H1 (cell line): ENCODE measurements around the gene ERICH2.

Experiments
- CHD2 ChIP-seq: IDR thresholded peaks from 2 replicates; pipeline ENCODE4 v1.6.1; 2012; ENCODE audit warnings: low read length, improper control_type of control experiment
- EZH2 ChIP-seq: fragments of 200-600 bp; sonication (generic); IDR thresholded peaks from 2 replicates; pipeline ENCODE4 v1.7.1; 2012; ENCODE audit warnings: low read depth, mild to moderate bottlenecking, moderate library complexity, low read length, inconsistent platforms; ENCODE audit not compliant: severe bottlenecking
- GABPA ChIP-seq: IDR thresholded peaks from 2 replicates; pipeline ENCODE4 v1.6.1; 2011; ENCODE audit warnings: mild to moderate bottlenecking, low read length, moderate library complexity, borderline replicate concordance; ENCODE audit not compliant: insufficient read depth
- MAFK ChIP-seq: IDR thresholded peaks from 2 replicates; pipeline ENCODE4 v1.6.1; 2012; ENCODE audit warnings: low read depth, mild to moderate bottlenecking, improper control_type of control experiment, low read length
- POLR2A ChIP-seq, 2 experiments: IDR thresholded peaks; 1 replicate in 1 of 2; 2 replicates in 1 of 2; pipeline ENCODE4 v1.6.1; 2011; ENCODE audit warnings: low read depth in 2 of 2, low read length in 2 of 2, mild to moderate bottlenecking in 2 of 2; ENCODE audit errors: control extremely low read depth in 1 of 2
- POLR2AphosphoS5 ChIP-seq: IDR thresholded peaks from 2 replicates; pipeline ENCODE4 v1.6.1; 2011; ENCODE audit warnings: low read depth, low read length
- SIRT6 ChIP-seq: IDR thresholded peaks from one replicate; pipeline ENCODE4 v1.7.1; 2012; ENCODE audit warnings: low read length, inconsistent platforms
- YY1 ChIP-seq: IDR thresholded peaks from 2 replicates; pipeline ENCODE4 v1.6.1; 2011; ENCODE audit warnings: low read depth, mild to moderate bottlenecking, low read length
- TF ChIP-seq, protein P1 (sequence below), 3 experiments: IDR thresholded peaks; 1 replicate in 2 of 3; 2 replicates in 1 of 3; pipeline versions ENCODE4 v1.5.1 to v1.6.1; 2011; ENCODE audit warnings: low read length in 3 of 3, mild to moderate bottlenecking in 3 of 3, inconsistent platforms in 2 of 3, low read depth in 1 of 3, moderate library complexity in 1 of 3; ENCODE audit not compliant: insufficient read depth in 1 of 3; ENCODE audit errors: control extremely low read depth in 1 of 3

DNA sequence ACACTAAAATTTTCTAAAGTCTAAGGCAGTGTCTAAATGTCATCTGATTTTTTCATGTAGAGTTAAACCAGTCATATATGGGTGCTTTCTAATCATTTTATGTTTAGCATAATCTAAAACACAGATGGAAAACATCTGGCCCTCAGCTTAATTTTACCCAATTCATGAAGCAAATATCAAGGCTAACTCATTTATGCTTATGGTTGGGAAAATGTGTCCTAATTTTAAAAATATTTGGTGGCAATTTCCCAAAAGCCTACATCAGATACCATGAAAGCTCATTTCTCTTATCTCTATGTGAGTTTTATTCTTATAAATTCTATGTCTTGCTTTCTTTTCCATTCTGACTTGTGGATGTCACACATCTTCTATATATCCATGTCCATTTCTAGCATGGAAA is 47.9 kb upstream of the ERICH2 start:
- no peak for TF ChIP-seq POLR2AphosphoS5
- TF ChIP-seq POLR2A (IDR thresholded peaks at IDR 0.05; ENCODE audit: control extremely low read depth in 1 of 2, low read depth in 2 of 2, low read length in 2 of 2), result no peak
- no peak for TF ChIP-seq EZH2
- TF ChIP-seq, protein P1, sequence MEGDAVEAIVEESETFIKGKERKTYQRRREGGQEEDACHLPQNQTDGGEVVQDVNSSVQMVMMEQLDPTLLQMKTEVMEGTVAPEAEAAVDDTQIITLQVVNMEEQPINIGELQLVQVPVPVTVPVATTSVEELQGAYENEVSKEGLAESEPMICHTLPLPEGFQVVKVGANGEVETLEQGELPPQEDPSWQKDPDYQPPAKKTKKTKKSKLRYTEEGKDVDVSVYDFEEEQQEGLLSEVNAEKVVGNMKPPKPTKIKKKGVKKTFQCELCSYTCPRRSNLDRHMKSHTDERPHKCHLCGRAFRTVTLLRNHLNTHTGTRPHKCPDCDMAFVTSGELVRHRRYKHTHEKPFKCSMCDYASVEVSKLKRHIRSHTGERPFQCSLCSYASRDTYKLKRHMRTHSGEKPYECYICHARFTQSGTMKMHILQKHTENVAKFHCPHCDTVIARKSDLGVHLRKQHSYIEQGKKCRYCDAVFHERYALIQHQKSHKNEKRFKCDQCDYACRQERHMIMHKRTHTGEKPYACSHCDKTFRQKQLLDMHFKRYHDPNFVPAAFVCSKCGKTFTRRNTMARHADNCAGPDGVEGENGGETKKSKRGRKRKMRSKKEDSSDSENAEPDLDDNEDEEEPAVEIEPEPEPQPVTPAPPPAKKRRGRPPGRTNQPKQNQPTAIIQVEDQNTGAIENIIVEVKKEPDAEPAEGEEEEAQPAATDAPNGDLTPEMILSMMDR (IDR thresholded peaks at IDR 0.05; ENCODE audit: control extremely low read depth in 1 of 3, insufficient read depth in 1 of 3, low read depth in 1 of 3, low read length in 3 of 3), result no peak
- TF ChIP-seq SIRT6, result no peak
- no peak for TF ChIP-seq YY1
- no peak for TF ChIP-seq MAFK
- TF ChIP-seq GABPA, result no peak
- no peak for TF ChIP-seq CHD2
